SW480 (cell line): ENCODE data around the gene PINLYP.
A peak's percentile ranks its signal among the peaks of the same experiment; 100 is the strongest.

Source experiments
- DNase-seq: peaks from one replicate; pipeline ENCODE4 v3.0.0-alpha.2; 2016; ENCODE audit warnings: low spot score

The PINLYP gene

DNA sequence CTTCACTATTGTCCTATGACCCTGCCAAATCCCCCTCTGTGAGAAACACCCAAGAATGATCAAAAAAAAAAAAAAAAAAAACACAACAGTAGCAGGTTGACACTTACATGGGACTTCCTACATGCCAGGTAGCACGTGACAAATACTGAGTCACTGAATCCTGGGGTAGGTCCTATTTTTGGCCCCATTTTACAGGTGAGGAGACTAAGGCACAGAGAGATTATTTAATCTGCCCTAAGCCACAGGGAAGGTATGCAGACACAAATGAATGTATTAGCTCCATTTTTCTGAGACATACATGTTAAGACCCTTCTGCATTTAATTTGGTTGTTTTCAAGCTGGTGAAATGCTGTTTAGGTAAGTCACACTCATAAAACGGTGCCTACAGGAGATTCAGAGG lies 26.9 kb upstream of the PINLYP start:
- DNase-seq, result no peak

- no peak for DNase-seq
These were observed 24.0 kb upstream of the PINLYP start for GRCh38 chr19:43551399-43552197.

DNA sequence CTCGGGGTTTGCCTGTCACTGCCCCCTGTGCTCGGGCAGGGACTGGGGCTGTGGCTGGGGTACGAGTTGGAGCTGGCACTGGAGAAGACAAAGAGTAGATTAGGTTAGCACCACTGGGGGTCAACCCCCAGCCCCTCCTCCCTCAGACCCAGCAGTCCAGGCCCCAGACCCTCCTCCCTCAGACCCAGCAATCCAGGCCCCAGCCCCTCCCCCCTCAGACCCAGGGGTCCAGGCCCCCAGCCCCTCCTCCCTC lies 23.5 kb upstream of the PINLYP start:
- DNase-seq, result no peak

- DNase-seq, result no peak
These were observed 23.0 kb upstream of the PINLYP start for GRCh38 chr19:43552616-43553015.

- no peak for DNase-seq
These were observed 21.9 kb upstream of the PINLYP start for GRCh38 chr19:43553656-43554055.

GRCh38 chr19:43554317-43554895 lies 21.2 kb upstream of the PINLYP start:
- DNase-seq, result no peak

- DNase-seq, result peak; percentile 66
These were observed 20.3 kb upstream of the PINLYP start for GRCh38 chr19:43555185-43555770.

- no peak for DNase-seq
These were observed 14.9 kb upstream of the PINLYP start for GRCh38 chr19:43560687-43561086.

DNA sequence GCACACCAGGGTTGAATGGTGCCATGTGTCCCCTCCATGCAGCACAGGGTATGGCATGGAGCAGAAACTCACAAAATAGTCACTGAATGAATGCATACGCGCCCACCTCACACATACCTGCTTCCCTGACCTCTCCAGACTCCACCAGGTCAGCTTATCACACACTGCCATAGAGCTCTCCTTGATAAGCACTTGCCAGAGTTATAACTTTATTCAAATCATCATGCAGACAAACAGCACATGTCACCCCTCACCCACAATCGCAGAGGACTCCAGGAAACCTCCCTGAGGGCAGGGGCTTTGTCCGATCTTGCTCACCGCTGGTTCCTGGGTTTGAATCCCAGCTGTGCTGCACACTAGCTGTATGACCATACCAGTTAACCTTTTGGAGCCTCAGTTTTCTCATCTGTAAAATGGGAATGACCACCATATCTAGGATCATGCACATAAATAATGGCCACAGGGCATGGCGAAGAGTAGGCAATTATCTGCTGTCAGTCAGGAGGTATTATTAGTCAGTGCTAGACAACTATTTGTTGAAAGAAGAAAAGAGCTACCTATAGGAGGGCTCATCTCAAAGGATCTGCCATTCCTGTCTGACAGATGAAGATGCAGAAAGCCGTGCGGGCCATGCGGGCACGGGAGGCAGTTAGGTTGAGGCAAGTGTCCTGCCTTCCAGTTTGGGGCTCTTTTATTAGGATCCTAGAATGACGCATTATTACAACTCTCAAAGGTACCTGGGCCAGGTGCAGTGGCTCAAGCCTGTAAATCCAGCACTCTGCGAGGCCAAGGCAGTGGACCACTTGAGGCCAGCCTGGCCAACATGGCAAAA lies 14.2 kb upstream of the PINLYP start:
- DNase-seq, result no peak

- DNase-seq, result no peak
These were observed 13.3 kb upstream of the PINLYP start for GRCh38 chr19:43562226-43562697.

DNA sequence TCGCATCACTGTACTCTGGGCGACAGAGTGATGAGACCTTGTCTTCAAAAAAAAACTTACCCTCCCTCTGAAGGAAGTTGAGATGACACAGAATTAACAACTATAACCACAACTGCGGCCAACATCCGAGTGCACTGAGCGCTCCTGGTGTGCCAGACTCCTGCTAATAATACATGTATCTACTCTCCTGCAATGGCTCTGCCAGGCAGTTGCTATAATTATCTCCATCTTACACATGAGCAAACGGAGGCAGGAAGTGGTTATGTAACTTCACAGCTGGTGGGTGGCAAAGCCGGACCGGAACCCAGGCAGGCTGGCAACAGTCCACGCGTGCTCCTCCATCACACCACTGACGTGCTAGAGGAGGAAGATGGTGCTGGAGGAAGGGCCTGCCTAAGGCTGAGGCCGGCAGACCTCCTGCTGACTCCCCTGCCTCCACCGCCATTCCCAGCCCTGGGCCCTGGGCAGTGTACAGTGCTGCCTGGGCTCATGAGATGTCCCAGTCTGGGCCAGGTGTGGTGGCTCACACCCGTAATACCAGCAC lies 12.8 kb upstream of the PINLYP start:
- no peak for DNase-seq

DNA sequence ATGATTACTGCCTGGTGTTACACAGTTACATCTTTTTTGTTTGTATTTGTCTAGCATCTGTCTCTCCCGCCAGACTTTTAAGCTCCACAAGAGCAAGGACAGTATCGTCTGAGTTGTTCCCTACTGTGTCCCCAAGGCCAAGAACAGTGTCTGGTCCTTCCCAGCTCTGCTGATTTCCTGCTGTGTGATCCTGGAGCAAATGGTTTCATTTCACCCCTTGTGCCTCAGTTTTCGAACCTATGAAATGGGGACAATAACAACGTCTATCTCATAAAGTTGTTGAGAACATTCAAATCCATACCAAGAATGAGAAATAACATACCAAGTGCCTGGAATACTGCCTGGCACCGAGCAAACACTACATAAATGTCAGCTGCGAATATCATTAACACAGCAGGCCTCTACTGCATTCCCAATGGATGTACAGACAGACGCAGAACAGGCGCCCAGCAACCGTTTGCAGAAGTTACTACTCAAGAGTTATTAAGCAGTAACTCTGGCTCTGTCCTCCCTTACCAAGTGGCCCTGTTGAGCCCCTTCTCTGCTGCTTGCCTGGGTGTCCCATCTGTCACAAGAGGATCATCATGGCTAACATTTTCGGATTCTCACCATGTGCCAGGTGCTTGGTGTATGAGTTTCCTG lies 11.7 kb upstream of the PINLYP start:
- DNase-seq, result no peak

GRCh38 chr19:43564800-43565199 lies 10.8 kb upstream of the PINLYP start:
- DNase-seq, result no peak

DNA sequence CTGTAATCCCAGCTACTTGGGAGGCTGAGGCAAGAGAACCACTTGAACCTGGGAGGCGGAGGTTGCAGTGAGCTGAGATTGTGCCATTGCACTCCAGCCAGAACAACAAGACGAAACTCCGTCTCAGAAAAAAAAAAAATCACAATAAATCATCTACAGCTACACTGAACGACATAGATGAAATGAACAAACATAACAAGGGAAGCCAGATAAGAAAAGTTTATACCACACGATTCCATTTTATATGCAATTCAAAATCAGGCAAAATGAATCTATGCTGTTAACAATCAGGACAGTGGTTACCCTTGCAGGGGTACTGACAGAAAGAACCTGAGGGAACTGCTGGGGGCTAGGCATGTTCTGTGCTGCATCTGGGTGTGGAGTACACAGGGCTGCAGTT lies 5.9 kb upstream of the PINLYP start:
- DNase-seq, result no peak

DNA sequence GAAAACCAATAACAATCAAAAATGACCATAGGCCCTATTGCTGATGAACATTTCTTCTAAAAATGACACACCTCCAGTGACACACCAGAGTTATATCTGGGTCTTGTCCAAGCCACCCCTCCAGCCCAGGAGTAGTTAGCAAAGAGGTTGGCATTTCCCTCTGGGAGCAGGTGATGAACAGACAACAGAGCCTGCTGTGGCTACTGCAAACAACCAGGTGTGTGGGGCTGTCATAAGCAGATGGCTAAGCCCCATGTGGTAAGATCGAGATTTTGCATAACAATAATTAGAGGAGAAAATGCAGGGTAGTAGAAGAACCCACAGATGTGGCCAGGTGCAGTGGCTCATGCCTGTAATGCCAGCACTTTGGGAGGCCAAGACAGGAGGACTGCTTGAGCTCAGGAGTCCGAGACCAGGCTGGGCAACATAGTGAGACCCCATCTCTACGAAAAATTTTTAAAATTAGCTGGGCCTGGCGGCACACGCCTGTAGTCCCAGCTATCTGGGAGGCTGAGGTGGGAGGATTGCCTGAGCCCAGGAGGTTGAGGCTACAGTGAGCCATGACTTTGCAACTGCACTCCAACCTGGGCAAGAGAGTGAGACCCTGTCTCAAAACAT lies 5.3 kb upstream of the PINLYP start:
- no peak for DNase-seq

DNA sequence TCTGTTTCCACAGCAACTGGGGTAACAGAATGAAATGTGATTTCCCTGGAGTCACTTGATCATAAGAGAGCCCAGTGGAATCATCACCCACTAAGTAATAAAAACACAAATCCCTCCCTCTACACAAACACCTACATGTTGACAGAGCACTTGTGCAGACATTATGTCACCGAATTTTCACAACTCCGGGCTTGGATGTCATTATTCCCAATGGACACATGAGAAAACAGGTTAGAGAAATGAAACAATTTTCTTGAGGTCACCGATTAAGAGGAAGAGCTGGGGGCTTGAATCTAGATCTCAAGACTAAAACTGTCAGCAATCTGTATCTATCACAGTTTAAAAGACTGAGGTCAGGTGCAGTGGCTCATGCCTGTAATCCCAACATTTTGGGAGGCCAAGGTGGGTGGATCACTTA lies 3.4 kb upstream of the PINLYP start:
- no peak for DNase-seq

DNA sequence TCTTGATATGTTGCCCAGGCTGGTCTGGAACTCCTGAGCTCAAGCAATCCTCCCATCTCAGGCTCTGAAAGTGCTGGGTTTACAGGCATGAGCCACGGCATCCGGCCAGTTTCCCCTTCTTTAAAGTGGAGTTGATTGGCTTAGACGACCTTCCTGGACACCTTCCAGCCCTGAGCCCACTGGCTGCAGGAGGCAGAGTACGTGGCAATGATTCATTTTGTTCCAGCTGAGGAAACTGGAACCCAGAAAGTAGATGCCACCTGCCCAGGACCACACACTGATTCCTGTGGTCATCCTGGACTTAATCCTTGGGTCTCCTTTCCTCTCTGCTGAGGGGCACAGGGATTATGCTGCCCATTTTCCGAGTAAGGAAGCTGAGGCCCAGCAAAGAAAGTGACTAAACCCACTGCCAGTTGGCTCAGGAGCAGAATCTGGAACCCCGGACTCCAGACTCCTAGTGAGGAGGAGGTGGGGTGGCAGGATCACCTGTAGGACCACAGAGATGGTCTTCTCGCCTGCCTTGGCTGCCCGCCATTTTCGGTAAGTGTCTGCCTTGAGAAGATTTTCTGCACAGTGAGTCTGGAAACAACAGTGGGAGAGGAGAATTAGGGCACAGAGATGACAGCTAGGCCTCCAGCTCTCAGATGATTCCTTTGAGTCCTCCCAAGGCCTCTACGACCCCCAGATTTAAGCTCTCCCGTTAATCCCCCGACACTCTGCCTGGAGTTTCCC lies 1.0 kb upstream of the PINLYP start:
- no peak for DNase-seq

GRCh38 chr19:43575955-43576878 lies 616 bp downstream of the PINLYP start:
- peak; percentile 36 for DNase-seq

GRCh38 chr19:43578787-43579186 lies 3.2 kb downstream of the PINLYP start:
- no peak for DNase-seq

DNA sequence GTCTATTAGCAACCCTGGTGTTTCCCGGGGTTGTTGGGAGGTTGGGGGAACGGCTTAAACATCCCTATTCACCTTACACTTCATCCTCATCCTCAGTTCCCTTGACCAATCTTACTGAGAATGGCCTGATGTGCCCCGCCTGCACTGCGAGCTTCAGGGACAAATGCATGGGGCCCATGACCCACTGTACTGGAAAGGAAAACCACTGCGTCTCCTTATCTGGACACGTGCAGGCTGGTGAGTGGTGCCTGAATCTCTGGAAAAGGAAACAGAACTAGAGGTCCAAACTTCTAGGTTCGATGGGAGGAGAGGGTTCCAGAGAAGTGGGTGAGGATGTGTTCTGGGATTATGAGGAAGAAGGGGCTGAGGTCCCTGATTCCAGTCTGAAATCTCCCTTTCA lies 5.9 kb downstream of the PINLYP start:
- DNase-seq, result no peak
